GM19035 (cell line): ENCODE data around the gene ICA1L.
A peak's percentile ranks its signal among the peaks of the same experiment; 100 is the strongest.
"Not testable (repeated sequence)": the region's sequence is repeated elsewhere in the genome, so short reads cannot be mapped to it uniquely, and the experiment has no call there.

Experiments
- ATAC-seq: cut with Tn5 transposase; IDR thresholded peaks from one replicate; pipeline ENCODE4 v1.9.1; 2021; ENCODE audit not compliant: unreplicated experiment

The ICA1L gene

DNA sequence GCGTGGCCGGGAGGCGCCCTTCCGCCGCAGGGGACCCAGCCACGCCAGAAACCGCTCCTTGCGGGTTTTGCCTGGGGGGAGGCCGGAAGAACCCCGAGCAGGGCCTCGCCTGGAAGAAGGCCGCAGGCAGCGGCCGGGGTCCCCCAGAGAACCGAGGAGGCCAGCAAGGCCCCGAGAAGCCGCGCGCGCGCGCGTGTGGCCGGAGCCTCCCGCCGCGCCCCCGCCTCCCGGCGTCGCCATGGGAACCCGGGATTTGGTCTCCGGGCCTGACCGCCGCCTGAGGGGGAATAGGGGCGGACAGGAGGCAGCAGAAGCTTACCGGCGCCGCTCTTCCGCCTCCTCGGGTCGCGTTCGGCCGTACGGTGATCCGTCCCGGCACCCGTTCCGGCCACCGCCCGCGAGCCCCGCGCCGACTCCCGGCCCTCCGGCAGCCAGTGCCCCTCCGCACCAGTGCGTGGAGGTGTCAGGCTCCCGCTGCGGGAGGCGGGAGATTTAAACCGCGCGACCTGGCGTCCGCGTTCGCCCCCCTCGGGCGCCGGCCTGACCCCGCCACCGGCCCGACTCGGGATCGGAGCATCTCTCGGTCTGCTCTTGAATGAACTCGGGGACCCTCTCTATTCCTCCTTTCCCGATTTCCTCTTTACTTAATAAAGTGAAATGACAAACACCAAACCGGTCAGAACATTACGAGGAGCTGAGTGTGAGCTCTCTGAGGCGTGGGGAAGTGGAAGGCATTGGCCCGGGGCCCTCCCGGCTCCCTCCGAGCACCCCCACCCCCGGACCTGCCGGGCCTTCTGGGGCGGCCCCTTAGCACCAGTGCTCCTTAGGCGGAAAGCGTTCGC is at the start of gene ICA1L:
TSS of gene ICA1L (minus strand) at position 467 of the 842 bp plus-strand sequence. CDS start 42,757 bp downstream, outside the sequence.
- peak; percentile 56 for ATAC-seq

DNA sequence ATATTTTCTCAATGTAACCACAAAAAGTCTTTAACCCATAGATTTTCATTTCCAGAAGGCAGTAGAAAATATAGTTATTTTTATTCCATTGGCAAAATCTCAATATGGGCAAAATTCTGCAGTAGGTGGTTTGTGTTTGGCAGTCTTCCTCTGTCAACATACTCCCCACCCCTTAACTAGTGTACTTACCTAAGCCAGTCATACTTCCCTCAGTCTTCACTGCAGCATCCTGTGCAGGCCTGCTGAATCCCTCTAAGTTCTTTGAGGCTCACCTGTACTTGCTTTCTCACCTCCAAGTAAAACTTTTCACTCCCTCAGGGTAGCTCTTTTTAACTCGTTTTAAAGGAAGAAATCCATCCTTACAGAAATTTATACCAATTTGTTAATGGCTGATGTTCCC is 47.3 kb upstream of the ICA1L start:
- ATAC-seq, result no peak

DNA sequence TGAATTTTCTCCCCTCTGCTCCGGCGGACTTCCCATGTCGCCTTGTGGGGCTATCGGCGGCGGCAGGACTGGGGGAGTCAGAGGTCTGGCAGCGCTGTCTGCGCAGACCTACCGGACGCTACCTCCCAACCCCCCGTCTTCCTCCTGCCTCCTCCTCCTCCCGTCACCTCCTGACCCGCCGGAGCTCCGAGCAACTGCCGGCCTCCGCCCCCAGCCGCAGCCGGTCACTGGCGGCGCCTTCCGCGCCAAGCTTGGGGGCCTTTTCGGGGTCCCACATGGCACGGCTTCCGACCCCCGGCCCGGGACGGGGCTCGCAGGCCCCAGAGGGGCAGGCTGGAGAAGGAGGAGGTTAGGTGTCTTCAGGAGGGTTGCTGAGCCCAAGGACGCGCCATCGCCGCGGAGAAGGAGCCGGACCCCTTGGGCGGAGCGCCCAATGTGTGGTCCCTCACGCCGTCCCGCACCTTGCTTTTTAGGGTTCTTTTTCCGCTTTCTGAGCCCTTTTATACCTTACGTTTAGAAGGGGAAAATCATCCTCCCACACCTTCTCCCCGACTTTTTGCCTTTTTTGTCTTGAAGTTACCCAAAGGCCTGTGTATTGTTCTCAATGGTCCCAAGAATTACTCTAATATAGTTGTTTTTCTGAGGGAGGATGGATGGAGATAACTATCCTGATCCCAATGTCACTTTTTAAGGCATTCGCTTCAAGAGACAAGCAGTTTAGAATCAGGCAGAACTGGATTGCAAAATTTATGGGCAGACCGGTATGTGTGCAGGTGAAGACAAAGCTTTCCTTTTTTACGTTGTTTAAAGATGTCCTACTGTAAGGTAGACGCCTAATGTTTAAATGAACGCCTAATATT is 41.0 kb upstream of the ICA1L start:
- ATAC-seq, result peak; percentile 61

DNA sequence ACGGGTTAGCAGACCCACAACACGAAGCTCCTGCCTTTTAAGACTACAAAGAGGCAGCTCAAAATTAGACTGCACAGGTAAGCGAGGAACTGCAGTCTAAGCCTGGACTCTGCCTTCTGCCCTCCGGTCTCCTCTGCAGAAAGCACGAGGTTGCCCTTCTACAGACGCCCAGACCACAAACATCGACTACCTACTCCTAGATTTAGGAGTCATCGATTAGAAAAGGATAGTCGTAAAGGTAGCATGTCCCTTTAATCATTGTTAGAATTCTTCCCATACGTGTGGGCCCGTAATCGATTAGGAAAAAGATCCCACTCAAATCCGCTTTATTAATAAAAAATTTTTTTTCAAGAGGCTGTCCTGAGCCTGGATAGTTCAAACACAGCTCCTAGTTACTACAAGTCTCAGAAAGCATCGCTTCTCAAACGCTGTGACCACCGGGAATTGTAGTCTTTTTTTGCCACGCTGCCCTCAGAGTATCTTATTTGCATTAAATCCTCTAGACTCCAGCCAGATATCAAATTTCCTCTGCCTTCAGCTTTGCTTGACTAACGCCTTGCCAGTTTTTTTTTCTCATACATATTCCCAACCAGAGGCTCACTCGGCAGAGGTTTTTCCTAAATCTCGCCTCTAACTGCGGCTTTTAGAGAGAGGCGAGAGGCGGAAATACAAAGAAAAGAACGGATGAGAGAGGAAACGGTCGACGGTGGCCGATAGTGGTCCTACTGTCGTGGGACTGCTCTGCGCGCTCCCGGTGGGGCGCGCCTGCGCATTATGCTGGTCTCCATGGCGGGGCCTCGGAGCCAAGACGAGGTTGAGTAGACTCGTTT is 40.2 kb upstream of the ICA1L start, which contains the start of the genes CARF and WDR12:
TSS of gene CARF (plus strand) at position 764 of the 830 bp plus-strand sequence. CDS start 29,628 bp downstream, outside the sequence.
TSS of gene WDR12 (minus strand) at position 162 of the 830 bp plus-strand sequence. CDS start 197 bp downstream, outside the sequence.
- ATAC-seq, result peak; percentile 78

DNA sequence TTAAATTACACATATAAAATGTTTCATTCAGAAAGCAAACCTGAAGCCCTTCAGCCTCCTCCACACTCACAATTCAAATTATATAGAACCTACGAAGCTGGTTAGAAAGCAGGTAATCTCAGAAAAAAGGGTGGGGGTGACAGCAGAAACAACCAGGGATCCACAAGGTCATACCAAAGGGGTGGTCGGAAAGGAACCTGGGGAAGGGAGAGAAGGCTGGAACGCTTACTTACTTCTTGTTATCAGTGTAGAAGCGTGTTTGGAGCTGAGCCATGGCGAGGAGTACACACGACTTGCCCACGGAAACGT is 39.6 kb upstream of the ICA1L start:
- ATAC-seq, result no peak

DNA sequence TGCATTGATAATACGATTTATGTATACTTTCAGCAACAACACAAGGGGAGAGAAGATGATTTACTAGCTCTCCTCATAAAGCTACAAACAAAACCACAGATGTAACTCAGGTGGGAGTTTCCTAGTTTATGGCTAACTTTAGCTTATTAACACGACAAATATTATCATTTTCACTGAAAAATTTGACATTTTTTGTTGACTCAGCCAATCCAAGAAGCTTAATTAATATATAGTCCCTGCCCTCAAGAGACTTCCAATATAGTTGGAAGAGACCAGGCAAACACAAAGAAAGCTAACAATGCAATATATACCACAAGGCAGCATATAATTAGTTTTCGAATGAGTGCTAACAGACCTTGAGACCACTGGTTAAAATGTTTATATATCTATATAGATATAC is 39.1 kb upstream of the ICA1L start:
- no peak for ATAC-seq

DNA sequence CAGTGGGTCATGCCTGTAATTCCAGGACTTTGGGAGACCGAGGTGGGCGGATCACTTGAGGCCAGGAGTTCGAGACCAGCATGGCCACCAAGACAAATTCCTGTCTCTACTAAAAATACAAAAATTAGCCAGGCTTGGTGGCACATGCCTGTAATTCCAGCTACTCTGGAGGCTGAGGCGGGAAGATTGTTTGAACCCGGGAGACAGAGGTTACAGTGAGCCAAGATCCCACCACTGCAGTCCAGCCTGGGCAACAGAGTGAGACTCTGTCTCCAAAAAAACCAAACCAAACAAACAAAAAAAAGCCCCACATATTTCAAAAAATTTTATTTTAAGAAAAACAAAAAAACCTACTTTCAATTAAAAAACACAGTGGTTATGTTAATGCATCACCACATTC is 38.7 kb upstream of the ICA1L start:
- ATAC-seq, result not testable (repeated sequence)

DNA sequence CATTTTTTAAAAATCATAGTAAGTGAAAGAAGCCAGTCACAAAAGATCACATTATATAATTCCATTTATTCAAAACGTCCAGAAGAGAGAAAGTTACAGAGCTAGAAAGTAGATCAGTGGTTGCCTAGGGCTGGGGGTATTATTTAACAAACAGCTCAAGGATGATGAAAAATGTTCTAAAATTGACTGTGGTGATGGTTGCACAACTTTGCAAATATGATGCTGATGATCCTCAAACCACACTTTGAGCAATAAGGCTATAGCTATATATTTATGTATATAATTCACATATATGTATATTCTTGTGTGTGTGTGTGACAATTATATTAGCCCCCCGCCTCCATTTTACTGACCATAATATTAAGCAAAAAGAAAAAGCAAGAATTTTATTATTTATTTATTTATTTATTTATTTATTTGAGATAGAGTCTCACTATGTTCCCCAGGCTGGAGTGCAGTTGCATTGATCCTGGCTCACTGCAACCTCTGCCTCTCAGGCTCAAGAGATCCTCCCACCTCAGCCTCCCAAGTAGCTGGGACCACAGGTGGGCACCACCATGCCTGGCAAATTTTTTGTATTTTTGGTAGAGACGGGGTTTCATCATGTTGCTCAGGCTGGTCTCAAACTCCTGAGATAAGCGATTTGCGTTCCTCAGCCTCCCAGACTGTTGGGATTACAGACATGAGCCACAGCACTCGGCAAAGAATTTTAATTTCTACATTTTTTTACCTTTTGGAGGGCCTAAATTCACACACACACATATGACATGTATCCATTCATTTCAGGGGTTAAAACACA is 38.0 kb upstream of the ICA1L start:
- no peak for ATAC-seq

DNA sequence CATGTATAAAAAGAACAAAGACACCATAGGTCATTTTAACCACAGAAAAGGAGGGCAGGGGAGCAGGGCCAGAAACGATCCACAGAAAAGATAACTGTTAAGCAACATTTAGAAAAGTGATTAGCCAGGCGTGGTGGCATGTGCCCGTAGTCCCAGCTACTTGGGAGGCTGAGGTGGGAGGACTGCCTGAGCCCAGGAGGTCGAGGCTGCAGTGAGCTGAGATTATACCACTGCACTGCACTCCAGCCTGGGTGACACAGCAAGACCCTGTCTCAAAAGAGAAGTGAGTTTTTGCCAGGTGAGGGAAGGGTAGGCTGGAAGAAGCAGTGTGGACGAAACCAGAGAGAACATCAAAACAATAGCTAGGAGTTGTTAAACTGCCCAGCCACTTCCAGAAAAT is 36.6 kb upstream of the ICA1L start:
- ATAC-seq, result no peak

DNA sequence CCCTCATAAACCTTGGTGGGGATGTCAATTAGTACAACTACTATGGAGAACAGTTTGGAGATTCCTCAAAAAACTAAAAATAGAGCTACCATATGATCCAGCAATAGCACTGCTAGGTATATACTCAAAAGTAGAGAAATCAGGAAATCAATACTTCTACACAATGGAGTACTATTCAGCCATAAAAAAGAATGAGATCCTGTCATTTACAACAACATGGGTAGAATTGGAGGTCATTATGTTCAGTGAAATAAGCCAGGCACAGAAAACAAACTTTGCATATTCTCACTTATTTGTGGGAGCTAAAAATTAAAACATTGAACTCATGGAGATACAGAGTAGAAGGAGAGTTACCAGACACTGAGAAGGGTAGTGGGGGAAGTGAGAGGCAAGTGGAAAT is 33.9 kb upstream of the ICA1L start:
- not testable (repeated sequence) for ATAC-seq

DNA sequence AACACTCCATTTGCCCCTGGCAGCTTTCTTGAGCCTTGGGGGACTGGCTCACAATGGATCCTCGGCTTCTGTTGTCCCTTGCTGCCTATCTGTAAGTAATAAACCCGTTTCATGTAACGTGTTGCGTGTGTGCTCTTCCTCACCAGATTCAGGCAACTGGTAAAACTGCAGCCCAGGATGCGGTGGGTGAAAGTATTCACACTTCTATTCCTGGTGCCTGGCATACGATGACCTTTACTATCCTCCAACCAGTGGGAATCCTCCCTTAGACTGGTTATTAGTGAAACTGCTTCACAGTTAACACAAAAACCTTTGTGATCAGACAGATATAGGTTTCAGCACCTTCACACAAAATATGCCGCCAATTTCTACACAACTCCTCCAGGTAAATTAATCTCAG is 13.6 kb upstream of the ICA1L start:
- no peak for ATAC-seq

DNA sequence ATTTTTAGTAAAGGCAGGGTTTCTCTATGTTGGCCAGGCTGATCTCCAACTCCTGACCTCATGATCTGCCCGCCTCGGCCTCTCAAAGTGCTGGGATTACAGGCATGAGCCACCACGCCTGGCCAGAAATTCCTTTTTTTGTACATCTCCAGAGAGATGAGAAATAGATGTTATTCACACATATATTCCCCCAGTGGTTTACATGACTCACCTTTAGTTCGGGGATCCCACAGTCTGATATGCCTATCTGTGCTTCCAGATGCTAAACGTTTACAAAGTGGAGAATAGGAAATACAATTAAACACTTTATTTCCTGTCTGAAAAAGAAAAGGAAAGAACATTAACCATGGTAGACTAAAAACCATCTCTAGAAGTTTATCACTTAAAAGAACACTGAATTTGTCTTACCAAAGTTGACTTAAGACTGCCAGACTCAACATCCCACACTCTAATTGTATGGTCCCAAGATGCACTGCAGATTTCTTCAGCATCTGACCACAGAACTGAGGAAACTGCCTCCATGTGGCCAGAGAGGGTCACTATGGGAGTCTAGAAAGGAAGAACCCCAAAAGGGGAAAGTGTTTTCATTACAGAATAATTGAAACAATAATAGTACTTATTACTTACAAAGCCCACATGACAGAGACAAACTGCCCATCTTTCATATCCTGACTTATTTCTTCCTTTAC is 12.6 kb upstream of the ICA1L start:
- no peak for ATAC-seq

DNA sequence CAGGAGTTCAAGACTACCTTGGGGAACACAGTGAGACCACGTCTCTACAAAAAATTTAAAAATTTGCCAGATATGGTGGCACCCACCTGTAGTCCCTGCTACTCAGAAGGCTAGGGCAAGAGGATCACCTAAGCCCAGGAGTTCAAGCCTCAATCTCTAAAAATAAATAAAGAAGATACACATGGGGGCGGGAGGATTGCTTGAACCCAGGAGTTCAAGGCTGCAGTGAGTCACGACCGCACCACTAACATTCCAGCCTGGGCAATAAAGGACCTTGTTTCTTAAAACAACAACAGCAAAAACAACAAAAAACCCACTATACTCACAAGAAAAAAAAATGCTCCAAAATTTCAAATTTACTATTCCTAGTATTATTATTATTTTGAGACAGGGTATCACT is 10.0 kb upstream of the ICA1L start:
- no peak for ATAC-seq

DNA sequence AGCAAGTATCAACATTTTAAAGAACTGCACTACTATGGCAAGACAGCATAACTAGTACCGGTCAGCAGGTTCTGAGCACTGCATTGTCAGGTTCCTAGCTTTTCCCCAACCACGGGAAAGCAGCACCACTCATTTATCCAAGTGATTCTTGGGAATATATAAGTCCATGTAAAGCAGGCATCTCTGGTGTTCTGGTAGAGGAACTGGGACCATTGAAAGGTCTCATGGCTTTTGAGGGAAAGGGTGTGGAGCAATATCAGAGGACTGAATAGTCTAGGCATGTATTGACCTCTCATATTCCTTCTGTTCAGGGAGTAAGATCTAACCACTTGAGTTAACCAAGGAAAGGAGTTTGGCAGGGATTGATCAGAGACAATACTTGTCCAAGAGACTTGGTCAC is 6.1 kb upstream of the ICA1L start:
- ATAC-seq, result no peak

DNA sequence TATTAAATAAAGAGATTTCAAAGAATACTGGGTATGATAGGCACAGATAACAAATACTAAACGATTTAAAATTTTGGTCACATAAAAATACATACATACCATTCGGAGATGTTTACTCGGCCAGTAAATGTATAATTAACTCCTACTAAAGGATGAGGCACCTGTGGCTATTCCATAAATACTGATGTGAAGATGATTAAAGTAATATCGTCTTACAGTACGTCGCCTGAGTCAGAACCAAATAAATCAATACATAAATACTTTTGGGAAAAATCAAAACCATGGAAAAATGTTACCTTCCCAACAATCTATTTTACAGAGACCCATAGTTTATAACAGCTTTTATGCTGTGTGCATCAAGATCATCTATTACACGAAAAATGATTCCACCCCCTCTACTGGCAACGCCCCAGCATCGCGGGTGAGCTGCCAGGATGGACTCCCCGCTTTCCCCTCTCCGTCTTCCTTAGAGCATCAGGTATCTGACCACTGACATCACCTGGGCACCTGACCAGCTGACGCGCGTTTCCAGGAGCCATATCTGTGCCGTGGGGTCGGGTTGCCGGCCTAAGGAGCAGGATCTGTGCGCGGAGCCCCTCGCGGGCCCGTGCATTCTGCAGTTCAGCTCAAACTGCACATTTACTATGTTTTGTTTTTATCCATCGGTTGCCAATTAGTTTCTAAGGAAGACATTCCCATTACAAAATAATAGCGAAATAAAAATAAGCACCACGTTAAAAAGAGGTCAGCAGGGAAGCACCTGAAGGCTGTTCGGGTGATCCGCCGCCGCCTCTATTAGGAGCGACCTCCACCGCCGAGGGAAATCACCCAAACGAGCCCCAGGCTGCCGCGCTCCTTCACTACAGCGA is 901 bp downstream of the ICA1L start:
- peak; percentile 81 for ATAC-seq

DNA sequence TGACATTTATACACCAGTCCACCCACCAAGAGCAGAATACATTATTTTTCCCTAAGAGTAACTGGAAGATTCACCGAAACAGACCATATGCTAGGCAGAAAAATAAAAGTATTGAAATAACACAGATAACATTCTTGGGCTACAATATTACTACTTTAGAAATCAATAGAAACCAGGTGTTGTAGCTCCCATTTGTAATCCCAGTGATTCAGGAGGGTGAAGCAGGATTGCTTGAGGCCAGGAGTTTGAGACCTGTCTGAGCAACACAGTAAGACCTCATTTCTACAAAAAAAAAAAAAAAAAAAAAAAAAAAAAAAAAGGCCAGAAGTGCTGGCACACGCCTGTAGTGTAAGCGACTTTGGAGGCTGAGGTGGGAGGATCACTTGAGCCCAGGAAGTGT is 9.6 kb downstream of the ICA1L start:
- ATAC-seq, result no peak

DNA sequence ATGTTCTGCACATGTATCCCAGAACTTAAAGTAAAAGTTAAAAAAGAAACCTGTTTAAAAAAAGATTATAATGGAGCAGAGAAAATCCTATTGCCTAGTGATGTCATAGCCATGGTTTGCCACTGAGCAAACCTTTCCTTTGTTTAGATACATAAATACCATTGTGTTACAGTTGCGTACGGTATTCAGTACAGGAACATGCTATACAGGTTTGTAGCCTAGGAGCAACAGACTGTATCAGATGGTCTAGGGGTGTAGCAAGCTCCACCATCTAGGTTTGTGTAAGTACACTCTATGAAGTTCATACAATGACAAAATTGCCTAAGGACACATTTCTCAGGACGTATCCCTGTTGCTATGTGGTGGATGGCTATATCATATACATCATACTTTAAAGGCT is 13.0 kb downstream of the ICA1L start:
- ATAC-seq, result no peak

DNA sequence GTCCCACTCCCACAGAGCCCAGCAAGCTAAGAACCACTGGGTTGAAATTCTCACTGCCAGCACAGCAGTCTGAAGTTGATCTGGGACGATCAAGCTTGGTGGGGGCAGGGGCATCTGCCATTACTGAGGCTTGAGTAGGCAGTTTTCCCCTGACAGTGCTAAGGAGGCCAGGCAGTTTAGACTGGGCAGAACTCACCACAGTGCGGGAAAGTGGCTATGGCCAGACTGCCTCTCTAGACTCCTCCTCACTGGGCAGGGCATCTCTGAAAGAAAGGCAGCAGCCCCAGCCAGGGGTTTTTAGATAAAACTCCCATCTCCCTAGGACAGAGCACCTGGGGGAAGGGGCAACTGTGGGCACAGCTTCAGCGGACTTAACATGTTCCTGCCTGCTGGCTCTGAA is 22.2 kb downstream of the ICA1L start:
- not testable (repeated sequence) for ATAC-seq

DNA sequence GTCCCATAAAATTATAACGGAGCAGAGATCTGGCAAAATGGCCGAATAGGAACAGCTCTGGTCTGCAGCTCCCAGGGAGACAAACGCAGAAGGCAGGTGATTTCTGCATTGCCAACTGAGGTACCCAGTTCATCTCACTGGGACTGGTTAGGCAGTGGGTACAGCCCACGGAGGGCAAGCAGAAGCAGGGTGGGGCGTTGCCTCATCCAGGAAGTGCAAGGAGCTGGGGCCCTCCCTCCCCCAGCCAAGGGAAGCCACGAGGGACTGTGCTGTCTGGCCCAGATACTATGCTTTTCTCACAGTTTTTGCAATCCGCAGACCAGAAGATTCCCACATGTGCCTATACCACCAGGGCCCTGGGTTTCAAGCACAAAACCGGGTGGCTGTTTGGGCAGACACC is 22.8 kb downstream of the ICA1L start:
- peak; percentile 31 for ATAC-seq
